Ovary (tissue), 9 donors: ENCODE measurements around the gene LPAR5. TPM values are rescaled to one million over a fixed set of nuclear protein-coding genes. Genes with fewer than 3 reads are reported as not detected.

Source experiments
- DNase-seq, 5 donors: peaks; one replicate each; pipeline ENCODE4 v3.0.0-alpha.2; 2019 to 2020
- H3K27ac ChIP-seq, 2 donors: fragments of 200-600 bp; one replicate each; pipeline versions ENCODE4 v1.5.1 to v1.8.0; 2019 to 2022
- H3K27me3 ChIP-seq: fragments of 200-600 bp; one replicate; pipeline ENCODE4 v1.8.0; 2022
- H3K36me3 ChIP-seq: fragments of 200-600 bp; sonication (generic); one replicate; pipeline ENCODE4 v1.5.1; 2019
- H3K4me1 ChIP-seq: one replicate; pipeline ENCODE4 v1.8.1; 2013; ENCODE audit warnings: mild to moderate bottlenecking, moderate library complexity; ENCODE audit not compliant: insufficient read depth
- H3K4me3 ChIP-seq: fragments of 200-600 bp; sonication (generic); one replicate; pipeline ENCODE4 v1.5.1; 2017
- H3K9me3 ChIP-seq, 2 donors: fragments of 200-600 bp in 1 of 2; sonication (generic) in 1 of 2; one replicate each; pipeline versions ENCODE4 v1.5.1 to v1.8.1; 2013 to 2019; ENCODE audit warnings: mild to moderate bottlenecking in 1 of 2, moderate library complexity in 1 of 2
- EP300 ChIP-seq: sonication (generic); formaldehyde crosslinking; IDR thresholded peaks from one replicate; pipeline ENCODE4 v1.6.1; 2017; ENCODE audit warnings: antibody characterized with exemption
- POLR2A ChIP-seq: fragments of 450-650 bp; IDR thresholded peaks from one replicate; pipeline ENCODE4 v1.6.1; 2017; ENCODE audit warnings: antibody characterized with exemption, mild to moderate bottlenecking, moderate library complexity
- WGBS, 3 donors: extraction: QIAGEN DNeasy Blood & Tissue Kit in 1 of 3; methylation state at CpG; one replicate each; pipeline versions ENCODE4 v1.1.5 to v1.1.7; 2013 to 2017; 5-methylcytosine and 5-hydroxymethylcytosine counted together
- intact Hi-C, 4 donors: fragments of 100-400 bp; cut with DNase I; formaldehyde crosslinking; loops; one replicate each; pipeline versions ENCODE4 v1.11.0 to v1.15.1; 2022 to 2023
- polyA plus RNA-seq, 2 donors: library from polyadenylated mRNA; stranded (reverse); fragments of 200-250 nt in 1 of 2; fragments of 350-450 nt in 1 of 2; fragmentation: Illumina TruSeq in 1 of 2; extraction: RNeasy Lipid Tissue Mini Kit (QIAGEN cat#74804) in 1 of 2; gene quantifications; one replicate each; pipeline ENCODE4 v1.2.3, GENCODE V29; 2013 to 2014
- total RNA-seq, 7 donors: library from RNA; depleted of rRNA in 2 of 7; stranded (reverse); fragments of >200 nt in 2 of 7; fragmentation: NEBNext Ultra II Directional in 3 of 7; extraction: Animal tissue kit (Norgen Biotek cat#: 25700) in 3 of 7; gene quantifications; one replicate each; pipeline versions ENCODE4 v1.1.0 to v1.2.4, GENCODE V29; 2016 to 2023
- TF ChIP-seq, protein P1 (sequence below), 3 donors: fragments of 450-650 bp in 2 of 3; fragments of 200-600 bp in 1 of 3; IDR thresholded peaks; one replicate each; pipeline versions ENCODE4 v1.5.1 to v1.8.0; 2016 to 2022; ENCODE audit warnings: antibody characterized with exemption in 3 of 3, mild to moderate bottlenecking in 1 of 3
- donor health status: DM: no; HTN: no; CAD: no; lungs with moderate emphysema.
- donor health status: DM: no; HTN: no; CAD: no.
- donor health status: Bipolar disorder and iron deficiency.
- donor health status: DM: yes; HTN: yes; CAD: no.
- donor health status: DM: no; HTN: no; CAD: no.
- donor health status: DM: yes; HTN: yes; CAD: no.

The LPAR5 gene
- total and polyA plus RNA-seq, 9 donors, result 0.57 to 2.6 (median 1.3) TPM

DNA sequence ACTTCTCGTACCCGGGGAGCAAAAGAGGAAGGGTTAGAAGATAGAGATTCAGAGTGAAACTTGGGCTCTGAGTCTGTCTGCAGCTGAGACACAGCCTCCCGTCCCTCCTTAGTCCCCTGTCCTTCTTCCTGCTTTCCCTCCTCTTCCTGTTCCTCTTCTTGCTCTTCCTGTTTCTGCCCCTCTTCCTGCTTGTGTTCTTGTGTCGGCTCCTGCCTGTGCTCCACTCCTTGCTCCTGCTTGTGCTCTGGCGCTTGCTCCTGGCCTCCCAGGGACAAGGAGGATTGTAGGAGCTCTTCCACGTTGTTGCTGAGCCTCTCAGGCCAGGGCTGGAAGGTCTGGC, 8.5 kb upstream of the LPAR5 start:
- no peak overlapping the region for H3K27ac ChIP-seq
- no peaks in the 10 kb centered on the region for H3K36me3 ChIP-seq
- H3K27me3 ChIP-seq, result no peaks in the 10 kb centered on the region
- TF ChIP-seq, protein P1, sequence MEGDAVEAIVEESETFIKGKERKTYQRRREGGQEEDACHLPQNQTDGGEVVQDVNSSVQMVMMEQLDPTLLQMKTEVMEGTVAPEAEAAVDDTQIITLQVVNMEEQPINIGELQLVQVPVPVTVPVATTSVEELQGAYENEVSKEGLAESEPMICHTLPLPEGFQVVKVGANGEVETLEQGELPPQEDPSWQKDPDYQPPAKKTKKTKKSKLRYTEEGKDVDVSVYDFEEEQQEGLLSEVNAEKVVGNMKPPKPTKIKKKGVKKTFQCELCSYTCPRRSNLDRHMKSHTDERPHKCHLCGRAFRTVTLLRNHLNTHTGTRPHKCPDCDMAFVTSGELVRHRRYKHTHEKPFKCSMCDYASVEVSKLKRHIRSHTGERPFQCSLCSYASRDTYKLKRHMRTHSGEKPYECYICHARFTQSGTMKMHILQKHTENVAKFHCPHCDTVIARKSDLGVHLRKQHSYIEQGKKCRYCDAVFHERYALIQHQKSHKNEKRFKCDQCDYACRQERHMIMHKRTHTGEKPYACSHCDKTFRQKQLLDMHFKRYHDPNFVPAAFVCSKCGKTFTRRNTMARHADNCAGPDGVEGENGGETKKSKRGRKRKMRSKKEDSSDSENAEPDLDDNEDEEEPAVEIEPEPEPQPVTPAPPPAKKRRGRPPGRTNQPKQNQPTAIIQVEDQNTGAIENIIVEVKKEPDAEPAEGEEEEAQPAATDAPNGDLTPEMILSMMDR (IDR thresholded peaks at IDR 0.05), result no peak
- TF ChIP-seq EP300, result no peak
- no peak for TF ChIP-seq POLR2A
- no peak for DNase-seq
- H3K9me3 ChIP-seq, result no peaks in the 10 kb centered on the region
- intact Hi-C loops, result loop anchor here in 2 of 4 donors (10.0 kb wide), 2 partner anchors 61 to 79 kb away; partner anchors contain the start of genes NOP2 (in 1 of the 2) and PIANP (in 1 of the 2)
- WGBS, 3 donors, result 62 to 70% (median 64%) methylated on average over 6 of the region's 6 CpGs
- no peaks in the 10 kb centered on the region for H3K4me1 ChIP-seq
- no peak overlapping the region for H3K4me3 ChIP-seq

DNA sequence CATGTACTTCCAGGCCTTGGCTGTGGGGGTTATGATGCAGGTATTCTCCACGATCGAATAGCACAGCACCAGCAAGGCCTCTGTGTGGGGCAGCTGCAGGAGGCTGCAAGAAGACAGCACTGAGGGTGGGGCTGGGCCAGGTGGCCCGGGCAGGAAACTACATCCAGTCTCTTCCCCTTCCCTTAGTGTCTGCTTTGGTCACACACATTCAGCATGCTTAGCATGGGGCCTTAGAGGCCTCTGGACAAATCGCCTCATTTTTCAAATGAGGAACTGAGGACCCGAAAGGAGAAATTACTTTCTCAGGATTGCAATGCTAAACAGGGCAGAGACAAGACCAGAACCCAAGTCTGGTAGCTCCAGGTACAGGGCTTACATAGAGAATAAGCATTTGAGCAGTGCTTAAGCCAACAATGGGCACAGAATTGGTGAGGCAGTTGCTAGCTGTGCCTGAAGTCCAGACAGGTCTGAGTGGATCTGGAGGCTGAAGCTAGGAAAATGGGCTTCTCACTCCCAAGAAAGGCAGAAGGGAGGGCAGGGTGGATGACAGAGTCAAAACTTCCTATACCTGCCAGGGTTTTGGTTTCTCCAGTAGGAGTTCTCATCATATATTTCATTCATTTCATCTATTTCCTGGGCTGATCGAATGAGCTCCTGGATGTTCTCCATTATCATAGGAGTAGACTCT, 8.0 kb upstream of the LPAR5 start:
- WGBS, 3 donors, result 85 to 88% (median 87%) methylated on average over 6 of the region's 6 CpGs
- DNase-seq, result no peak
- Histone ChIP-seq H3K4me3 (no peak overlapping the region), H3K27me3 (no peaks in the 10 kb centered on the region), H3K9me3 (no peaks in the 10 kb centered on the region), H3K27ac (no peak overlapping the region), H3K4me1 (no peaks in the 10 kb centered on the region), H3K36me3 (no peaks in the 10 kb centered on the region)
- TF ChIP-seq, protein P1 (IDR thresholded peaks at IDR 0.05), result no peak
- no peak for TF ChIP-seq EP300
- no peak for TF ChIP-seq POLR2A
- intact Hi-C loops, result loop anchor here in 2 of 4 donors (10.0 kb wide), 2 partner anchors 61 to 79 kb away; partner anchors contain the start of genes NOP2 (in 1 of the 2) and PIANP (in 1 of the 2)

DNA sequence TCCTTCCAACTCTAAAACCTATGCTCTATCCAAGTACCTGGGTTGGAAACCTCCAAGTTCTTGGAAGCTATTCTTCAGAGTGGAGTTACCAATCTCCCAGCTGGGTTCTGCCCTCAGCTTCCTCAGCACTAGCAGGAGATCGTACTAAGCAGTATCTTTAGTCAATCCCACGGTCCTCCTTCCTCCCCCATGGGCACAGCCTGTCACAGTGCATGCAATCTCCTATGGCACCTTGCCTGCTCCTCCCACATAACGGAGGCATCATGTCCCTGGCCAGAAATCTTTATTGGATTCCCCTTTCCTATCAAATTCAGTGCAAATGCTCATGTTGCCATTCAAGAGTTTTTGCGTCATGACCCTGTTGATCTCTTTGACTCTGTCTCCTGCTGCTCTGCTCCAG, 5.4 kb upstream of the LPAR5 start:
- H3K9me3 ChIP-seq, result no peaks in the 10 kb centered on the region
- H3K27me3 ChIP-seq, result no peaks in the 10 kb centered on the region
- no peaks in the 10 kb centered on the region for H3K36me3 ChIP-seq
- H3K4me3 ChIP-seq, result no peak overlapping the region
- intact Hi-C loops, result loop anchor here in 2 of 4 donors (10.0 kb wide), 2 partner anchors 64 to 76 kb away; partner anchors contain the start of genes NOP2 (in 1 of the 2) and PIANP (in 1 of the 2)
- TF ChIP-seq, protein P1 (IDR thresholded peaks at IDR 0.05), result no peak
- TF ChIP-seq EP300, result no peak
- TF ChIP-seq POLR2A, result no peak
- no peak overlapping the region for H3K27ac ChIP-seq
- WGBS, 3 donors, result 35 to 45% (median 41%) methylated on average over 4 of the region's 4 CpGs
- H3K4me1 ChIP-seq, result no peaks in the 10 kb centered on the region
- no peak for DNase-seq

DNA sequence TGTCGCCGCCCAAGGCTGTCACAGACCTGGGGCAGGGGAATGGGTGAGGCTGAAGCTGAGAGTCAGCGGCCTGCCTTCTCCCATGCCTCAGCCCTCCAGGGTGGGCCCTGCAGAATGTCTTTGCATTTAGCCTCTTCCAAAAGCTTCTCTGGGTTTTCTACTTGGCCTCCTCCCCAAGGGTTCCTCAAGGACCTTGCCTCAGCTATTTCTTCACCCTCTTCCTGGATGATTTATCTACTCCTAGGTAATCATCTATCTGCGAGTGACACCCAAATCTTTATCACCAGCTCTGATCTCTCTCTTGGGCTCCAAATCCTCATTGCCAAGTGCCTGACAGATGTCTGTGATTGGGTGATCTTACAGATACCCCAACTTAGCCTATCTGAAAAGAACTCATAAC, 4.7 kb upstream of the LPAR5 start:
- no peaks in the 10 kb centered on the region for H3K4me1 ChIP-seq
- no peak for TF ChIP-seq POLR2A
- TF ChIP-seq, protein P1 (IDR thresholded peaks at IDR 0.05), result no peak
- TF ChIP-seq EP300, result no peak
- no peak overlapping the region for H3K27ac ChIP-seq
- H3K4me3 ChIP-seq, result no peak overlapping the region
- no peaks in the 10 kb centered on the region for H3K9me3 ChIP-seq
- WGBS, 3 donors, result 87 to 98% (median 92%) methylated on average over 4 of the region's 4 CpGs
- H3K27me3 ChIP-seq, result no peaks in the 10 kb centered on the region
- intact Hi-C loops, result loop anchor here in 2 of 4 donors (10.0 kb wide), 2 partner anchors 64 to 76 kb away; partner anchors contain the start of genes NOP2 (in 1 of the 2) and PIANP (in 1 of the 2)
- no peaks in the 10 kb centered on the region for H3K36me3 ChIP-seq
- DNase-seq, result no peak
